Vagina (tissue), 2 donors: Measurements from ENCODE around the gene LKAAEAR1.

Source experiments
- POLR2A ChIP-seq, 2 donors: fragments of 450-650 bp; IDR thresholded peaks; one replicate each; pipeline ENCODE4 v1.6.1; 2017; ENCODE audit warnings: antibody characterized with exemption in 2 of 2, mild to moderate bottlenecking in 2 of 2, moderate library complexity in 2 of 2
- POLR2AphosphoS5 ChIP-seq, 2 donors: sonication (generic); formaldehyde crosslinking; IDR thresholded peaks; one replicate each; pipeline ENCODE4 v1.9.0; 2017; ENCODE audit warnings: antibody characterized with exemption in 2 of 2, mild to moderate bottlenecking in 2 of 2, low read depth in 1 of 2; ENCODE audit not compliant: insufficient read depth in 1 of 2
- TF ChIP-seq, protein P1 (sequence below), 3 experiments: fragments of 450-650 bp in 2 of 3; fragments of 200-600 bp in 1 of 3; sonication (generic) in 1 of 3; IDR thresholded peaks; one replicate each; pipeline ENCODE4 v1.5.1; 2017 to 2019; ENCODE audit warnings: antibody characterized with exemption in 3 of 3, mild to moderate bottlenecking in 2 of 3, moderate library complexity in 2 of 3

DNA sequence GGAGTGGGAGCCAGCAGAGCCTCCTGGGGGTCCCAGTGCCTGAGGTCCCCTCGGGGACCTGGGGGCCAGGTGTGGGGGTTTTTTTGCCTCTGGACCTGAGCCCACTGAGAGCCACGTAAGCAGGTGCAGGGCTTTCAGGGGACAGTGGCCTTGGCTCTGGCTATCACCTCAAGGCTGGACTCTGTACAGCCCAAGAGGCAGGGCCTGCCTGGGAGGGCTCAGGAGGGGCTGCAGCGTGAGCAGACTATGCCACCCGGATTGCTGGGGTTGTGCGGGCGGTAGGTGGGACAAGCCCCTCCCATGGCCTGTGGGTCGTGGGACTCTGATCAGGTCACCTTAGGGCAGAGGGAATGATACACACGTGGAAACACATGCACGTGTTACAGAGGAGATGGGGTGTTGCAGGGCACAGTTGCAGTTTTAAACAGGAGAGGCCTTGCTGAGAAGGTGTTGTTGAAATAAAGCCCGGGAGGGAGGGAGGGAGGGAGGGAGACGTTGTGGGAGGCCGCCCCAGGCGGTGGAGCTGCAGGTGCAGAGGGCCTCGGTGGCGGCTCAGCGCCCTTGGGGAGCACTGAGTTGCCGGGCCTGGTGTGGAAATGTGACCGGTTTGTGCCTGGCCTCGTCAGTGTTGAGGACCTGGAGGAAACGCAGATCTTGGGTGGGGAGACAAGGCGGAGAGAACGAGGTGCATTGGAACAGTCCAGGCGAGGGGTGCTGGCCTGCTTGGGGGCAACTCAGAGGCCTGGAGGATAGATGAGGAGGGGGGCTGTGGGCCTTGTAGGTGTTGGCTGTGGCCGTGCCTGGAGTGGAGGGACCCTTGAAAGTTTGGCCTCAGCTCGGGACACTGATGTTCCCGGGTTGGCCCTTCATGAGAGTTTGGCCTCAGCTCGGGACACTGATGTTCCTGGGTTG is 18.9 kb downstream of the LKAAEAR1 start:
- TF ChIP-seq POLR2A (IDR thresholded peaks at IDR 0.05) (no peak), POLR2AphosphoS5 (IDR thresholded peaks at IDR 0.05; ENCODE audit: insufficient read depth in 1 of 2, low read depth in 1 of 2) (no peak)
- TF ChIP-seq, protein P1, sequence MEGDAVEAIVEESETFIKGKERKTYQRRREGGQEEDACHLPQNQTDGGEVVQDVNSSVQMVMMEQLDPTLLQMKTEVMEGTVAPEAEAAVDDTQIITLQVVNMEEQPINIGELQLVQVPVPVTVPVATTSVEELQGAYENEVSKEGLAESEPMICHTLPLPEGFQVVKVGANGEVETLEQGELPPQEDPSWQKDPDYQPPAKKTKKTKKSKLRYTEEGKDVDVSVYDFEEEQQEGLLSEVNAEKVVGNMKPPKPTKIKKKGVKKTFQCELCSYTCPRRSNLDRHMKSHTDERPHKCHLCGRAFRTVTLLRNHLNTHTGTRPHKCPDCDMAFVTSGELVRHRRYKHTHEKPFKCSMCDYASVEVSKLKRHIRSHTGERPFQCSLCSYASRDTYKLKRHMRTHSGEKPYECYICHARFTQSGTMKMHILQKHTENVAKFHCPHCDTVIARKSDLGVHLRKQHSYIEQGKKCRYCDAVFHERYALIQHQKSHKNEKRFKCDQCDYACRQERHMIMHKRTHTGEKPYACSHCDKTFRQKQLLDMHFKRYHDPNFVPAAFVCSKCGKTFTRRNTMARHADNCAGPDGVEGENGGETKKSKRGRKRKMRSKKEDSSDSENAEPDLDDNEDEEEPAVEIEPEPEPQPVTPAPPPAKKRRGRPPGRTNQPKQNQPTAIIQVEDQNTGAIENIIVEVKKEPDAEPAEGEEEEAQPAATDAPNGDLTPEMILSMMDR (IDR thresholded peaks at IDR 0.05), result no peak
